Motor neuron (in vitro differentiated cells): Measurements from ENCODE around the gene ZNF358. TPM values are rescaled to one million over a fixed set of nuclear protein-coding genes. Genes with fewer than 3 reads are reported as not detected.

ENCODE experiments used
- ATAC-seq, 8 experiments: fragments of 200-7000 bp; cut with Tn5 transposase; replicated peaks in 6 of 8; 2 replicates each; pipeline ENCODE4 v1.8.0; 2021; ENCODE audit warnings: mild to moderate bottlenecking in 8 of 8, moderate library complexity in 8 of 8
- H3K27ac ChIP-seq, 2 donors: fragments of 250-450 bp; sonication (Bioruptor Pico); 2 replicates each; pipeline ENCODE4 v1.9.0; 2021; ENCODE audit warnings: antibody characterized with exemption in 2 of 2, mild to moderate bottlenecking in 2 of 2, moderate library complexity in 1 of 2
- H3K4me1 ChIP-seq, 2 donors: fragments of 250-450 bp; sonication (Bioruptor Pico); replicated peaks in 1 of 2; 2 replicates each; pipeline ENCODE4 v1.6.1; 2021; ENCODE audit warnings: antibody characterized with exemption in 2 of 2, mild to moderate bottlenecking in 2 of 2, moderate library complexity in 1 of 2
- H3K4me3 ChIP-seq, 5 donors: fragments of 250-450 bp; sonication (Bioruptor Pico); 2 replicates each; pipeline ENCODE4 v1.9.0; 2021; ENCODE audit warnings: antibody characterized with exemption in 5 of 5, mild to moderate bottlenecking in 5 of 5, moderate library complexity in 4 of 5
- WGBS, 10 experiments: fragments of 450-650 bp; shearing (Covaris generic); methylation state at CpG; one replicate each; pipeline ENCODE4 v1.0.0; 2022; 5-methylcytosine and 5-hydroxymethylcytosine counted together
- in situ Hi-C, 9 experiments: fragments of 400-800 bp; cut with MboI; loops; one replicate each; pipeline ENCODE4 v1.15.0; 2021; ENCODE audit warnings: low sequenced_read_pairs in 9 of 9, low pct_unique_long_range_greater_than_20kb in 2 of 9; ENCODE audit not compliant: unreplicated experiment in 9 of 9
- total RNA-seq, 8 experiments: library from RNA; unstranded; fragments of 300-600 nt; gene quantifications; 2 replicates each; pipeline versions ENCODE4 v1.2.3 to v1.2.4, GENCODE V29; 2022

Gene ZNF358
- total RNA-seq = 10 to 100 TPM in 7 of 8 experiments, 1 to 10 TPM in 1; 8.4 to 44.2 (median 26.5) TPM

DNA sequence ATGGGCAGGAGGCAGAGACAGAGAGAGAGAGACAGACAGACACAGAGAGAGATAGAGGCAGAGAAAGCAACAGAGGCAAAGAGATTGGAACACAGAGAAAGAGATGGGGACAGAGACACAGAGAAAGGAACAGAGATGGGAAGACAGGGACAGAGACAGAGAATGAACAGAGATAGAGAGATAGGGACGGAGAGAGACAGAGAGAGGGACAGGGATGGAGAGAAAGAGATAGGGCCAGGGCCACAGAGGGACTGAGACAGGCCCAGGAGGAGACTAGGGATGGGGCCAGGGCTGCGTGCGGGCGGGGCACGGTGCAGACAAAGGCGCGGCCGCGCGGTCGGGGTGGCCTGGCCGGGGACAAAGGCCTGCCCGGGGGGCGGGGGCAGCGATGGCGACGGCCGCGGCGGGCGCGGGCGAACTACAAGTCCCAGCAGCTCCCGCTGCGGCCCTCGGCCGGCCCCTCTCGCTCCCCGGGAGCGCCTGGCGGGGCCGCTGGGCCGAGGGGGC is at the start of gene ZNF358:
Gene ZNF358, plus strand, starts transcription at position 459 of the 507 bp plus-strand sequence. CDS start 3,140 bp downstream, outside the sequence.
- Histone ChIP-seq H3K4me1 (peaks cover 14 to 21% of the 10 kb centered on the region in 2 donors), H3K27ac (peak within 1 kb of the TSS; percentile 80 to 88), H3K4me3 (peak within 1 kb of the TSS; percentile 67 to 78 (median 74))
- 0 to 73% (median 18%) methylated on average over 1 to 5 of the region's 33 CpGs; no CpG with 5 or more reads in 2 of the 10 experiments for WGBS, 10 experiments
- in situ Hi-C loops = no loop called here
- peak; percentile 85 to 96 (median 93) for ATAC-seq

DNA sequence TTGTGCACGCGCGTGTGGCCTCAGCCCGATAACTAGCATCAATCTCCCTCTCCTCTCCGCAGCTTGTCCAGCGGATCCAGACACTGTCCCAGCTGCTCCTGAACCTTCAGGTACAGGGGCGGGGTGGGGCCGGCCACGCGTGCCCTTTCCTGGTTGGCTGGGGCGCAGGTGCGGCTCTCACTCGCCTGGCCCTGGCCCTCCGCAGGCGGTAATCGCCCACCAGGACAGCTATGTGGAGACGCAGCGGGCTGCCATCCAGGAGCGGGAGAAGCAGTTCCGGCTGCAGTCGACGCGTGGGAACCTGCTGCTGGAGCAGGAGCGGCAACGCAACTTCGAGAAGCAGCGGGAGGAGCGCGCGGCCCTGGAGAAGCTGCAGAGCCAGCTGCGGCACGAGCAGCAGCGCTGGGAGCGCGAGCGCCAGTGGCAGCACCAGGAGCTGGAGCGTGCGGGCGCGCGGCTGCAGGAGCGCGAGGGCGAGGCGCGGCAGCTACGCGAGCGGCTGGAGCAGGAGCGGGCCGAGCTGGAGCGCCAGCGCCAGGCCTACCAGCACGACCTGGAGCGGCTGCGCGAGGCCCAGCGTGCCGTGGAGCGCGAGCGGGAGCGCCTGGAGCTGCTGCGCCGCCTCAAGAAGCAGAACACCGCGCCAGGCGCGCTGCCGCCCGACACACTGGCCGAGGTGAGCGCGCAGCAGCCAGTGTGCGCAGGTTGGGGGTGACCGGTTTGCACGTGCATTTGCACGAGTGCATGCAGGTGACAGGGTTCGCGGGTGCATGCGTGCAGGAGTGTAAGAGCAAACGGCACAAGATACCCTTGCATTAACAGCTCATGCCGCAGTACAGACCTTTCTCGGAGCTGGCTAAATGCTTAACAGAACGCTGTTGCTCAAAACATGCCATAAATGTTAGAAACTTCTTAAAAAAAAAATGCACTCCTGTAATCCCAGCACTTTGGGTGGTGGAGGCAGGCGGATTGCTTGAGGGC is 48.6 kb upstream of the ZNF358 start:
- Histone ChIP-seq H3K4me3 (no peak overlapping the region), H3K27ac (no peak overlapping the region), H3K4me1 (no peaks in the 10 kb centered on the region)
- no peak for ATAC-seq
- 89 to 100% (median 96%) methylated on average over 1 to 40 of the region's 86 CpGs; no CpG with 5 or more reads in 1 of the 10 experiments for WGBS, 10 experiments
- in situ Hi-C loops = no loop called here

DNA sequence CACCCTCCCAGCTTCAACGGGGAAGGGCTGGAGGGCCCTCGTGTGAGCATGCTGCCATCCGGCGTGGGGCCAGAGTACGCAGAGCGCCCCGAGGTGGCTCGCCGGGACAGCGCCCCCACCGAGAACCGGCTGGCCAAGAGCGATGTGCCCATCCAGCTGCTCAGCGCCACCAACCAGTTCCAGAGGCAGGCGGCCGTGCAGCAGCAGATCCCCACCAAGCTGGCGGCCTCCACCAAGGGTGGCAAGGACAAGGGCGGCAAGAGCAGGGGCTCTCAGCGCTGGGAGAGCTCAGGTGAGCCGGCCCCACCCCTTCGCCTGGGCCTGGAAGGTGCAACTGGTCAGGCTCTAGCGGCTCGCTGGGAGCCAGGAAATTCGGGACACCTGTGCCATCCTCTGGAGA is 47.1 kb upstream of the ZNF358 start:
- in situ Hi-C loops = no loop called here

DNA sequence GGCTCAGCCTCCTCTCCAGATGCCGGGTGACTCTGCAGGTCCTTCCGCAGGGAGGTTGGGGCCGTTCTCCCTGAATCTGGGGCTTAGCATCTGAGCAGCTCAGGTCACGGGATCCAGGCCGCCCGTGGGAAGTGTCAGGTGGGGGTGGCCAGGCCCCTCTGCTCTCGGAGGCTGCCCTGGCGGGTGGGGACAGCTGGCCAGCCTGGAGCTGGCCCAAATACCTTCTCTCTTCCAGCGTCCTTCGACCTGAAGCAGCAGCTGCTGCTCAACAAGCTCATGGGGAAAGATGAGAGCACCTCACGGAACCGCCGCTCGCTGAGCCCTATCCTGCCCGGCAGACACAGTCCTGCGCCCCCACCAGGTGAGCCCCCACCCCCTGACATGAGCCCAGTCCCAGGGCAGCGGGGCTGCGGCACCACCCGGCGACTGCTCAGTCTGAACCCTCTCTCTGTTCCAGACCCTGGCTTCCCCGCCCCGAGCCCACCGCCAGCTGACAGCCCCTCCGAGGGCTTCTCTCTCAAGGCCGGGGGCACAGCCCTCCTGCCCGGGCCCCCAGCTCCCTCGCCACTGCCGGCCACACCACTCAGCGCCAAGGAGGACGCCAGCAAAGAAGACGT is 46.1 kb upstream of the ZNF358 start:
- Histone ChIP-seq H3K4me1 (no peaks in the 10 kb centered on the region), H3K4me3 (no peak overlapping the region), H3K27ac (no peak overlapping the region)
- 90% methylated on average over 2 of the region's 31 CpGs; no CpG with 5 or more reads in 9 of the 10 experiments for WGBS, 10 experiments
- in situ Hi-C loops = no loop called here
- peak in 1 of 8 experiments; percentile 13 for ATAC-seq

More for the DNA sequence above, 47.1 kb upstream of the ZNF358 start:
- Histone ChIP-seq H3K4me1 (no peaks in the 10 kb centered on the region), H3K27ac (no peak overlapping the region), H3K4me3 (no peak overlapping the region)
- 60% methylated on average over 4 of the region's 24 CpGs; no CpG with 5 or more reads in 9 of the 10 experiments for WGBS, 10 experiments
- ATAC-seq = no peak

DNA sequence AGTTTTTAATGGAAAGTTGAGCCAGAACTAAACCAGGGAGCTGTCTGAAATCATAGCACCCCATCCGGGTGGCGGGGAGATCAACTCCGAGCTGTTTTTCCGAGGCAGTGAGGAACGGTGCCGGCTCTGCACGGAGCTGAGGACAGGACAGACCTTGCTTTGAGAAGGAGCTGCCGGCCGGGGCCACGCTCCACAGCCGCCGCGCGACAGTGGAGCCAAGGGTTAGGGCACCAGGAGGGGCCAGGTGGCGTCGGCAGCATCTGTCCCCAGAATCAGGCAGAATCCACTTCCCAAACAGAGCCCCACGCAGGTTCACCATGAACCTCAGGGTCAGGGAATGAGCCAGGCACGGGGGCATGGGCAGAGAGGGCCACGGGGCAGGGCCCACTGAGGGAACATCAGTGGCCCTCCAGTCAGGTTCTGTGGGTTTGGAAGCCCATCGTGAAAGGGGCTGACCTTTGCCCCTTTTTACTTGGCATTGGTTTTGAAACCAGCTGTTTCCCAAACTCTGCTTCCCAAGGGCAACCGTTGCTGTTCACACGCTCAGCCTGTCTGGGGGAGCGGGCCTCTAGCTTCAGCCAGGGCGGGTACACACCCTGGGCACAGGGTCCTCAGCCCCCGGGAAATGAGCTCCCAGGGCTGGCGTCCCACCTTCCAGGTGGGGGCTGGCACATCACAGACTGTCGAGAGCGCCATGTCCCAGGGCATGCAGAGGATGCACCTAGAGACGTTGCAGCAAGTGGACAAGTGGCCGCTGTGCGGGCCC is 45.2 kb upstream of the ZNF358 start:
- peak in 1 of 8 experiments; percentile 22 for ATAC-seq
- no peak overlapping the region for H3K27ac ChIP-seq
- in situ Hi-C loops = no loop called here
- no peak overlapping the region for H3K4me3 ChIP-seq
- WGBS, 10 experiments = 90 to 100% (median 94%) methylated on average over 1 to 16 of the region's 31 CpGs; no CpG with 5 or more reads in 4 of the 10 experiments
- H3K4me1 ChIP-seq = no peaks in the 10 kb centered on the region

DNA sequence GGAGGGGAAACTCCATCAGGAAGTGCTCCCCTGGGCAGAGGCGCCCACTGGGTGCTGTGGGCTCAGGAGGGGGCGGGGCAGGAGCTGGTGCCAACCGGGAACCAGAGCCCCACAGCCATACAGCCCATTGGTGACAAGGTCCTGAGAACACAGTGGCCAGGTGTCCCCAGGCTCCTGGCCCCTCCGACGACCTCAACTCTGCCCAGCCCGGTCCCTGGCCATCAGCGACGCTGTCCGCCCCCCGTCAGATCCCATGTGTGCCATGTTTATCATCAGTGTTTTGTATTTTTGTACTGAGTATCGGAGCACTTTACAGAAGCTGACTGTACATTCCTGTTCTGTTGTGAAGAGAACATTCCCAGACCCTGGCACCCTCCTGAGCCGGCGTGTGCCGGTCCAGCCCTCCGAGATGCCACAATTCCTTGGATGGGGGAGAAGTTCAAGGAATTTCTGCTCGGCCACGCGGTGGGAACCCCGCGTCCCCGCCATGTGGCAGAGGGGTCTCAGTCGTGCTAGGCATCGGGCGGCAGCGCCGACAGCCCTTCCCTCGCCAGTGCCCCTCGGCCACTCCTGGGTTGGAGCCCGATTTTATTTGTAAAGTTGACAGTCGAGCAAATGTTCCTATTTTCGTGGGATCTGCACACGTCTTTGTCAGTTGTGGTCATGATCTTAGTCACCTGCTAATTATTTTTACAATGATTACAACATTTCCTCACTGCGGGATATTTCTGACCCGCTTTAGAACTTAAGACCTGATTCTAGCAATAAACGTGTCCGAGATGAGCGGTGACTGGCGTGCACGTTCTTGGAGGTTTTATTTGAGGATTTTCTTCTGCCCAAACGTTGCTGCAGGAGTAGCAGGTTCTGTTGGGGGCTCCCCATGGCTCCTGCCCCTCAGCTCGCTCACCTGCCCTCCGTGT is 43.9 kb upstream of the ZNF358 start:
- H3K4me1 ChIP-seq = no peaks in the 10 kb centered on the region
- peak in 2 of 8 experiments; percentile 13 to 19 for ATAC-seq
- no peak overlapping the region for H3K4me3 ChIP-seq
- in situ Hi-C loops = no loop called here
- no peak overlapping the region for H3K27ac ChIP-seq
- WGBS, 10 experiments = 20 to 100% (median 90%) methylated on average over 1 to 19 of the region's 42 CpGs; no CpG with 5 or more reads in 3 of the 10 experiments

DNA sequence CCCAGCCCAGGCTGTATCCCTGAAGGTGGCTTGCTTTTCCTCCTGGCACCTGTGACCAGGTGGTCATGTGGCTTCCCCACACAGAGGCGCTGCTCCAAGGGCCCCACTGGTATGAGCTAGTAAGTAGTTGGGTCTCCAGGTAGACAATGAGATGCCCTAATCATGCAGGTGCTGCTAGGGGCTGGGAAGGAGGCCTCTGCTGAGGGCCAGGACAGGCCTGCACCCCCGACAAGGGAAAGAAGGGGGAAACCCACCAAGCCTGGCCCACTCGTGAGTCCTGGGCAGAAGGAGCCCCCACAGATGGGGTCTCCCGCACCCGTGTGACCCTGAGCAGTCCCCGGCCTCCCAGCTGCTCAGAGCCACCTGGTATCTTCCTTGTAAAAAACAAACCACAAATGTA is 40.2 kb upstream of the ZNF358 start:
- in situ Hi-C loops = no loop called here
- Histone ChIP-seq H3K4me1 (peaks cover 0 to 5% of the 10 kb centered on the region in 2 donors), H3K27ac (no peak overlapping the region), H3K4me3 (no peak overlapping the region)
- ATAC-seq = no peak
- 60 to 100% (median 83%) methylated on average over 1 to 3 of the region's 6 CpGs; no CpG with 5 or more reads in 5 of the 10 experiments for WGBS, 10 experiments

DNA sequence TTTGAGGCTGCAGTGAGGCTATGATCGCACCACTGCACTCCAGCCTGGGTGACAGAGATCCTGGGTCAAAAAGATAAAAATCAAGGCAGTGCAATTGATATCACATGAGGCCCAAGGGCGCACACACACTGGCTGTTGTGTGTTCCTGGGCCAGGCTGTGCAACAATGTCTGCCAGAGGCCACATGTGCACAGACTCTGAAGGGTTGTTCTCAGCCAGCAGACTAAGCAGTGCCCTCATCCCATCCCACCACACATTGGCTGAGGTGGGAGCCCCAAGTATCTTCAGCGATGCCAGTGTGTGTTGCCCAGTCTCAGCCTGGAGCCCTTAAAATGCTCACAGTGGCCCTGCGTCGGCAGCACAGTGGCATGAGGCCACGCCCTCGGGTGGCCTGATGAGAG is 39.7 kb upstream of the ZNF358 start:
- Histone ChIP-seq H3K4me3 (no peak overlapping the region), H3K4me1 (peaks cover 0 to 7% of the 10 kb centered on the region in 2 donors), H3K27ac (no peak overlapping the region)
- ATAC-seq = peak in 2 of 8 experiments; percentile 8 to 12
- in situ Hi-C loops = no loop called here
- WGBS, 10 experiments = 0 to 100% (median 92%) methylated on average over 1 to 3 of the region's 7 CpGs; no CpG with 5 or more reads in 4 of the 10 experiments

DNA sequence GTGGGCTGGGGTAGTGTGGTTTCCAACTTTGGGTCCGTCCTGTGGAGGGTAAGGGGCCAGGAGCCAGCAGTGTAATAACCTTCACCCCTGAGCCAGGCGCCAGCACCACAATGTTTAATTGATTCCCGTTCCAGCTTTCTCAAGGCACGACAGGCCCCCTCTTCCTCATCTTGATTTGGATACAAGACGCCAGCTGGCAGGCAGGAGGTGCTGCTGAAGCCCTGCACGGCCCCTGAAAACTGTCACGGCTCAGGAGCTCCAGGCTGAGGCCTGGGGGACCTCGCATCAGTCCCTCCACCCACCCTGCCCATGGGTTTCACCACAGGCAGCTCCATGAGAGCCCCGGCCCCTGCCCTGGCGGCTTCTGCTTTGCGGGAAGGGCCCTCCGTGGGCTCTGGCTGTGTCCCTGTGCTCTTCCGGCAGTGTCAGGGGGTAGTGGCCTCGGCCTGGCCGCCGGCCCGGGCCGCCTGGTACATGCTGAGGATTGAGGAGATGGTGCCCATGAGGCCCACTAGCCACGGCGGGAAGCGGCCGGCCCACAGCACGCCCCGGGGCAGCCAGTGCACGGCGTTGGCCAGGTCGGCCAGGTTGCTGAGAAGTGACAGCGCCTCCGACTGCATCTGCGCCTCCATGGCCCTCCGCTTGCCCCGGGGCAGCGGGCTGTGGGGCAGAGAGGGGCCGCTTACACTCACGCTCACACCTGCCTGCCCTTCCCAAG is 39.0 kb upstream of the ZNF358 start:
- ATAC-seq = peak in 3 of 8 experiments; percentile 10 to 19 (median 14)
- Histone ChIP-seq H3K4me3 (no peak overlapping the region), H3K4me1 (peaks cover 0 to 7% of the 10 kb centered on the region in 2 donors), H3K27ac (no peak overlapping the region)
- WGBS, 10 experiments = 60 to 100% (median 76%) methylated on average over 1 to 4 of the region's 35 CpGs; no CpG with 5 or more reads in 5 of the 10 experiments
- in situ Hi-C loops = no loop called here

DNA sequence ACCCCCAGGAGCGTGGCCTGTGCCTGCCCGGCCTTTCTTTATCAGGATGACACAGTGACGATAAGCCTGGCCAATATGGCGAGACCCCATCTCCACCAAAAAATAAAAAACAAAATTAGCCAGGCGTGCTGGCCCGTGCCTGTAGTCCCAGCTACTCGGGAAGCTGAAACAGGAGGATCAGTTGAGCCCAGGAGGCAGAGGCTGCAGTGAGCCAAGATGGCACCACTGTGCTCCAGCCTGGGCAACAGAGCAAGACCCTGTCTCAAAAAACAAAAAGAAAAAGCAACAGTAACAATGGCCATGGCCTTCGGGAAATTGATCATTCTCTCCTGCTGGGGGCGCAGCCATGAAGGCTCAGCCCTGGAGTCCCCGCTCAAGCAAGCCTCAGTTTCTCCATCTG is 38.1 kb upstream of the ZNF358 start:
- Histone ChIP-seq H3K27ac (no peak overlapping the region), H3K4me3 (no peak overlapping the region), H3K4me1 (peaks cover 0 to 7% of the 10 kb centered on the region in 2 donors)
- no peak for ATAC-seq
- 84 to 100% (median 89%) methylated on average over 3 to 8 of the region's 10 CpGs; no CpG with 5 or more reads in 5 of the 10 experiments for WGBS, 10 experiments
- in situ Hi-C loops = no loop called here

DNA sequence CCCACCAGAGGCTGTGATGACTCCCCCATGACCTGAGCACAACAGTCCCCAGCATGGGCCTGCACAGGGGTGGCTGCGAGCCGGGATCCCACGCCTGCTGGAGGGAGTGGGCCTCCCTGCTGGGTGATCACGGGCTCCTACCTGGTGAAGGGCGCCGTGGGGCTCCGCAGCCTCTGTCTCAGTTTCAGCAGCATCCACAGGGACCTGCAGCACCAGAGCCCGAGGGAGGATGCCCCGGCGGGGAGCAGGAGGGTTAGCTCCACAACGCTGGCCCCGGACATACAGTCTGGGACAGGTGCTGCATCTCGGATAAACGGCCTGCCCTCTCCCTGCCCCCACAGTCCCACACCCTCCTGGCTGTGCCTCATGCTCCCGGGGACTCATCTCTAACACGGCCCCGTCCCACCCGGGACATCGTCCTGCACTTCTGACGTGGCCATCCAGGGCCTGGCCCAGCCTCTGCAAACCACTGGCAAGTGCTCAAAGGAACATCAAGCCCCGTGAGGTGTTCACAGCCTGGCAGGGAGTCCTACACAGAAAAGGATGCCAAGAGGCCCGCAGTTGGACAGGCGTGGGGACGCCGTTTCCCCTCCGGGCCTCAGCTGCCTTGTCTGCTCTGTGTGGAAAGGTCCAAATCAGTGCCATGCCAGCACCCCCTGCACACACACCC is 37.6 kb upstream of the ZNF358 start:
- peak in 1 of 8 experiments; percentile 9 for ATAC-seq
- WGBS, 10 experiments = 71 to 100% (median 91%) methylated on average over 1 to 6 of the region's 26 CpGs; no CpG with 5 or more reads in 6 of the 10 experiments
- Histone ChIP-seq H3K4me3 (no peak overlapping the region), H3K4me1 (peaks cover 0 to 7% of the 10 kb centered on the region in 2 donors), H3K27ac (no peak overlapping the region)
- in situ Hi-C loops = no loop called here
